ENCODE results near the gene RESF1. TPM values are rescaled to one million over a fixed set of nuclear protein-coding genes. Genes with fewer than 3 reads are reported as not detected.

RESF1 gene
- 10 to 100 TPM; 41.1 to 74.9 (median 60.3) TPM for total RNA-seq

GRCh38 chr12:31959161-31959700, at the start of gene RESF1:
Gene RESF1, plus strand, starts transcription at chr12:31959415. Its CDS starts 21,541 bp downstream, at chr12:31980956.
- TF ChIP-seq CTCF (IDR thresholded peaks at IDR 0.05): no peak
- TF ChIP-seq POLR2A (IDR thresholded peaks at IDR 0.05): no peak
- H3K4me3 ChIP-seq (ENCODE audit: low read depth, poor library complexity, severe bottlenecking): peak within 1 kb of the TSS; percentile 75
- intact Hi-C loops (cut with DNase I; ENCODE audit: low total_unique reads): no loop called here
- peak; percentile 89 to 97 for DNase-seq (ENCODE audit: low spot score in 2 of 2)
- WGBS, 2 donors: 1% methylated on average over 28 to 60 of the region's 67 CpGs

- intact Hi-C loops (cut with DNase I; ENCODE audit: low total_unique reads): no loop called here
- TF ChIP-seq POLR2A (IDR thresholded peaks at IDR 0.05) (no peak), CTCF (IDR thresholded peaks at IDR 0.05) (no peak)
- H3K4me3 ChIP-seq (ENCODE audit: low read depth, poor library complexity, severe bottlenecking): no peak overlapping the region
- 23 to 32% methylated on average over 1 of the region's 1 CpG for WGBS, 2 donors
- no peak for DNase-seq (ENCODE audit: low spot score in 2 of 2)
Measured at GRCh38 chr12:31914927-31915326, 44.3 kb upstream of the RESF1 start.

GRCh38 chr12:31915446-31915845, 43.8 kb upstream of the RESF1 start:
- 91 to 94% methylated on average over 3 of the region's 3 CpGs for WGBS, 2 donors
- intact Hi-C loops (cut with DNase I; ENCODE audit: low total_unique reads): no loop called here
- TF ChIP-seq POLR2A (IDR thresholded peaks at IDR 0.05): no peak
- no peak for TF ChIP-seq CTCF (IDR thresholded peaks at IDR 0.05)
- no peak overlapping the region for H3K4me3 ChIP-seq (ENCODE audit: low read depth, poor library complexity, severe bottlenecking)
- no peak for DNase-seq (ENCODE audit: low spot score in 2 of 2)

GRCh38 chr12:31922341-31923062, 36.7 kb upstream of the RESF1 start:
- H3K4me3 ChIP-seq (ENCODE audit: low read depth, poor library complexity, severe bottlenecking): no peak overlapping the region
- no peak for DNase-seq (ENCODE audit: low spot score in 2 of 2)
- intact Hi-C loops (cut with DNase I; ENCODE audit: low total_unique reads): no loop called here
- 83 to 89% methylated on average over 1 of the region's 1 CpG for WGBS, 2 donors
- TF ChIP-seq POLR2A (IDR thresholded peaks at IDR 0.05): no peak
- TF ChIP-seq CTCF (IDR thresholded peaks at IDR 0.05): no peak

GRCh38 chr12:31923063-31923412, 36.2 kb upstream of the RESF1 start:
- intact Hi-C loops (cut with DNase I; ENCODE audit: low total_unique reads): no loop called here
- TF ChIP-seq POLR2A (IDR thresholded peaks at IDR 0.05) (no peak), CTCF (IDR thresholded peaks at IDR 0.05) (no peak)

More at GRCh38 chr12:31923063-31923412, 36.2 kb upstream of the RESF1 start:
- WGBS, 2 donors: 79 to 81% methylated on average over 2 of the region's 2 CpGs
- no peak for DNase-seq (ENCODE audit: low spot score in 2 of 2)
- no peak overlapping the region for H3K4me3 ChIP-seq (ENCODE audit: low read depth, poor library complexity, severe bottlenecking)

Data from lower leg skin (tissue), 4 donors.